ENCODE measurements around the gene ING5.

Gene ING5

DNA sequence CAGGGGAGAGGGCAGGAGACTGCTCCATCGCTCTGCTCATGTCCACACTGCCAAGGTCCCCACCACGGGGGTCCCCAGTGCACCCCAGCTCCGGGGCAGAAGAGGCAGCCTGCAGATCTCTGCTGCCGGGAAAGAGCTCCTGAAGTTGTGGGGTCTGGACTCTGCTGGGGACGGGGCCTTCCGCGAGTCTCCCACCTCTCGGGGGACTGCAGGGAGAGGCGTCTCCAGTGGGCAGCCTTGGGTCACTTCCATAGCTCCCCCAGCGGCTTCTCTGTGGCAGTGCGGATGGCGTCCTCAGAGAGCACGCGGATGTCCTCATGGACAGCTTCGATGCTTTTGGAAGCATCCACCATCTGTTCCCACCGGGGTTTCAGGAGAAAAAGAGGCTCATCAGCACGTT lies 26.0 kb upstream of the ING5 start:
- H3K27me3 ChIP-seq (ENCODE audit: insufficient read depth, low read length) = no peaks in the 10 kb centered on the region
- H3K9me3 ChIP-seq (ENCODE audit: low read length) = no peaks in the 10 kb centered on the region
- peaks cover 85% of the 10 kb centered on the region for H3K36me3 ChIP-seq (ENCODE audit: insufficient read depth, low read length)
- no peak for TF ChIP-seq EZH2 (IDR thresholded peaks at IDR 0.05; ENCODE audit: borderline replicate concordance, low read length)
- TF ChIP-seq, protein P1, sequence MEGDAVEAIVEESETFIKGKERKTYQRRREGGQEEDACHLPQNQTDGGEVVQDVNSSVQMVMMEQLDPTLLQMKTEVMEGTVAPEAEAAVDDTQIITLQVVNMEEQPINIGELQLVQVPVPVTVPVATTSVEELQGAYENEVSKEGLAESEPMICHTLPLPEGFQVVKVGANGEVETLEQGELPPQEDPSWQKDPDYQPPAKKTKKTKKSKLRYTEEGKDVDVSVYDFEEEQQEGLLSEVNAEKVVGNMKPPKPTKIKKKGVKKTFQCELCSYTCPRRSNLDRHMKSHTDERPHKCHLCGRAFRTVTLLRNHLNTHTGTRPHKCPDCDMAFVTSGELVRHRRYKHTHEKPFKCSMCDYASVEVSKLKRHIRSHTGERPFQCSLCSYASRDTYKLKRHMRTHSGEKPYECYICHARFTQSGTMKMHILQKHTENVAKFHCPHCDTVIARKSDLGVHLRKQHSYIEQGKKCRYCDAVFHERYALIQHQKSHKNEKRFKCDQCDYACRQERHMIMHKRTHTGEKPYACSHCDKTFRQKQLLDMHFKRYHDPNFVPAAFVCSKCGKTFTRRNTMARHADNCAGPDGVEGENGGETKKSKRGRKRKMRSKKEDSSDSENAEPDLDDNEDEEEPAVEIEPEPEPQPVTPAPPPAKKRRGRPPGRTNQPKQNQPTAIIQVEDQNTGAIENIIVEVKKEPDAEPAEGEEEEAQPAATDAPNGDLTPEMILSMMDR (IDR thresholded peaks at IDR 0.05; ENCODE audit: low read length) = no peak
- H3K4me1 ChIP-seq (ENCODE audit: insufficient read depth, low read length, severe bottlenecking) = no peaks in the 10 kb centered on the region
- no peak overlapping the region for H3K4me2 ChIP-seq (ENCODE audit: low read length)
- H3K9ac ChIP-seq (ENCODE audit: low read length) = no peak overlapping the region
- H3K4me3 ChIP-seq (ENCODE audit: low read depth, low read length, poor library complexity, severe bottlenecking) = no peak overlapping the region
- H3K9me2 ChIP-seq (ENCODE audit: low read depth, low read length) = no peaks in the 10 kb centered on the region
- no peaks in the 10 kb centered on the region for H3F3A ChIP-seq (ENCODE audit: insufficient read depth, low read length)
- no peaks in the 10 kb centered on the region for H3K79me2 ChIP-seq (ENCODE audit: insufficient read depth, low read length)
- no peak overlapping the region for H3K27ac ChIP-seq (ENCODE audit: low read depth, low read length, poor library complexity, severe bottlenecking)
- no peak overlapping the region for H2AFZ ChIP-seq (ENCODE audit: low read length)
- no peaks in the 10 kb centered on the region for H4K20me1 ChIP-seq (ENCODE audit: insufficient read depth, low read length)

DNA sequence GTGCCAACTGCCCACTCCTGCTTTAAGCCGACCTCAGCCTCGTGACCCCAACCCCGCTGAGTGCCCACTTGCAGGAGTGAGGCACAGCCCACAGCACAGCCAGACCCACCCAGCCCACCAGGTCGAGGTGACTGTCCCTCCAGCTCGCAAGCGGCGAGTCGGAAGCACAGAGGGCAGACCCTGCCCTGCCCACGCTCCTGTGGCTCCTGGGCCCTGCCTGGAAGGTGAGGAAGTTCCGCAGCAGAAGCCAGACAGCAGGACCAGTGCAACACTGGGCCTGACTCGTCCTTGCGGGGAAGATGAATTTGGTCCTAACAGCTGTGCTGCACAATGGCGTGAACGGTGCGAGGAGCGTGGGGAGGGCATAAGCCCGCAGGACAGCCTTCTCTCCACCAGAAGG lies 25.2 kb upstream of the ING5 start:
- H3K9me3 ChIP-seq (ENCODE audit: low read length) = no peaks in the 10 kb centered on the region
- H3K4me2 ChIP-seq (ENCODE audit: low read length) = no peak overlapping the region
- peaks cover 85% of the 10 kb centered on the region for H3K36me3 ChIP-seq (ENCODE audit: insufficient read depth, low read length)
- no peaks in the 10 kb centered on the region for H3F3A ChIP-seq (ENCODE audit: insufficient read depth, low read length)
- no peaks in the 10 kb centered on the region for H3K9me2 ChIP-seq (ENCODE audit: low read depth, low read length)
- H3K4me3 ChIP-seq (ENCODE audit: low read depth, low read length, poor library complexity, severe bottlenecking) = no peak overlapping the region
- no peaks in the 10 kb centered on the region for H3K79me2 ChIP-seq (ENCODE audit: insufficient read depth, low read length)
- no peak overlapping the region for H3K27ac ChIP-seq (ENCODE audit: low read depth, low read length, poor library complexity, severe bottlenecking)
- H3K27me3 ChIP-seq (ENCODE audit: insufficient read depth, low read length) = no peaks in the 10 kb centered on the region
- TF ChIP-seq EZH2 (IDR thresholded peaks at IDR 0.05; ENCODE audit: borderline replicate concordance, low read length) = no peak
- TF ChIP-seq, protein P1 (IDR thresholded peaks at IDR 0.05; ENCODE audit: low read length) = no peak
- no peak overlapping the region for H2AFZ ChIP-seq (ENCODE audit: low read length)
- H3K4me1 ChIP-seq (ENCODE audit: insufficient read depth, low read length, severe bottlenecking) = no peaks in the 10 kb centered on the region
- no peak overlapping the region for H3K9ac ChIP-seq (ENCODE audit: low read length)
- H4K20me1 ChIP-seq (ENCODE audit: insufficient read depth, low read length) = no peaks in the 10 kb centered on the region

DNA sequence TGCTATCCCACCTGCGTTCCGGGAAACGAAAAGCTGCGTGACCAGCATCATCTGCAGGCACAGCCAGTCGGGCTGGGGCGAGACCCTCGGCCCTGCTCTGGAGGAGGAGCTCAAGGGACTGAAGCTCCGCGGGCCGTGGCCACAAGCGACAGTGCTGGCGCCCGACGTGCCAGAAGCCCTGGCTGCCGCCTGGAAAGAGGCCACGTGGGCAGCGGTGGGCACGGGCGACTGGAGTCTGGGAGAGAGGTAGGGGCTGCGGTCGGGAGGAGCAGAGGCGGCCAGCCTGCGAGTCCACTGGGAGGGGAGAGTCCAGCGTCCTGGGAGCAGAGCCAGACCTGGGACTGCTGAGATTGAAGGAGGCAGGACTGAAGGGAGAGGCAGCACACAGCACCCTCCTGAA lies 24.4 kb upstream of the ING5 start:
- no peak overlapping the region for H3K4me2 ChIP-seq (ENCODE audit: low read length)
- no peaks in the 10 kb centered on the region for H4K20me1 ChIP-seq (ENCODE audit: insufficient read depth, low read length)
- H3K9me3 ChIP-seq (ENCODE audit: low read length) = no peaks in the 10 kb centered on the region
- no peaks in the 10 kb centered on the region for H3K79me2 ChIP-seq (ENCODE audit: insufficient read depth, low read length)
- no peak overlapping the region for H3K9ac ChIP-seq (ENCODE audit: low read length)
- no peaks in the 10 kb centered on the region for H3K27me3 ChIP-seq (ENCODE audit: insufficient read depth, low read length)
- no peak overlapping the region for H2AFZ ChIP-seq (ENCODE audit: low read length)
- H3K4me3 ChIP-seq (ENCODE audit: low read depth, low read length, poor library complexity, severe bottlenecking) = no peak overlapping the region
- no peaks in the 10 kb centered on the region for H3K4me1 ChIP-seq (ENCODE audit: insufficient read depth, low read length, severe bottlenecking)
- peaks cover 85% of the 10 kb centered on the region for H3K36me3 ChIP-seq (ENCODE audit: insufficient read depth, low read length)
- H3F3A ChIP-seq (ENCODE audit: insufficient read depth, low read length) = no peaks in the 10 kb centered on the region
- H3K27ac ChIP-seq (ENCODE audit: low read depth, low read length, poor library complexity, severe bottlenecking) = no peak overlapping the region
- H3K9me2 ChIP-seq (ENCODE audit: low read depth, low read length) = no peaks in the 10 kb centered on the region
- TF ChIP-seq, protein P1 (IDR thresholded peaks at IDR 0.05; ENCODE audit: low read length) = no peak
- TF ChIP-seq EZH2 (IDR thresholded peaks at IDR 0.05; ENCODE audit: borderline replicate concordance, low read length) = no peak
